Tibial nerve (tissue), 3 donors: ENCODE results near the gene ODF2.

ENCODE experiments used
- POLR2A ChIP-seq, 2 donors: fragments of 450-650 bp; IDR thresholded peaks; one replicate each; pipeline ENCODE4 v1.6.1; 2017; ENCODE audit warnings: antibody characterized with exemption in 2 of 2, mild to moderate bottlenecking in 2 of 2, moderate library complexity in 2 of 2
- TF ChIP-seq, protein P1 (sequence below), 5 experiments: fragments of 200-600 bp in 3 of 5; fragments of 450-650 bp in 2 of 5; sonication (generic) in 3 of 5; IDR thresholded peaks; one replicate each; pipeline ENCODE4 v1.5.1; 2016 to 2019; ENCODE audit warnings: antibody characterized with exemption in 5 of 5, mild to moderate bottlenecking in 3 of 5, moderate library complexity in 2 of 5

DNA sequence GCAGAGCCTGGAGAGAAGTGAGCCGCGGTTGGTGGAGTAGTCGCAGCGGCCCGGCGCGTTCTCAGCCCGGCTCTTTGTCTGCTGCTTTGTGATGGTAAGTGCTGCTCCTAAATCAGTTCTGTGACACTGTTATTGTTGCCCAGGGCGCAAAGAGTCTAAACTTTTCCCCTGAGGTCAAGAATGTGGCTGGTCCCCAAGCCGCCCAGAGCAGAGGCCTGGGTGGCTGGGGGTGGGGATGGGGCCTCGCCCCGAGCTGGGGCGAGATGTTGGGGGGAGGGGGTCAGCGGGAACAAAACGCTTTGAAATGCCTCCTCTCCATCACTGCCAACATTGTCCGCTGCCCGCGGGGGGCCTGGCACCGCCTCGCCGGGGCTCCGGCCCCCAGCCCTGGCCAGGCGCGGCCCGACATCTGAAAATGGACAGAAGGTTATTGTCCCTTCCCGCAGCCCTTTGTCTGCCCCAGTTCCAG lies 46.8 kb upstream of the ODF2 start:
- TF ChIP-seq, protein P1, sequence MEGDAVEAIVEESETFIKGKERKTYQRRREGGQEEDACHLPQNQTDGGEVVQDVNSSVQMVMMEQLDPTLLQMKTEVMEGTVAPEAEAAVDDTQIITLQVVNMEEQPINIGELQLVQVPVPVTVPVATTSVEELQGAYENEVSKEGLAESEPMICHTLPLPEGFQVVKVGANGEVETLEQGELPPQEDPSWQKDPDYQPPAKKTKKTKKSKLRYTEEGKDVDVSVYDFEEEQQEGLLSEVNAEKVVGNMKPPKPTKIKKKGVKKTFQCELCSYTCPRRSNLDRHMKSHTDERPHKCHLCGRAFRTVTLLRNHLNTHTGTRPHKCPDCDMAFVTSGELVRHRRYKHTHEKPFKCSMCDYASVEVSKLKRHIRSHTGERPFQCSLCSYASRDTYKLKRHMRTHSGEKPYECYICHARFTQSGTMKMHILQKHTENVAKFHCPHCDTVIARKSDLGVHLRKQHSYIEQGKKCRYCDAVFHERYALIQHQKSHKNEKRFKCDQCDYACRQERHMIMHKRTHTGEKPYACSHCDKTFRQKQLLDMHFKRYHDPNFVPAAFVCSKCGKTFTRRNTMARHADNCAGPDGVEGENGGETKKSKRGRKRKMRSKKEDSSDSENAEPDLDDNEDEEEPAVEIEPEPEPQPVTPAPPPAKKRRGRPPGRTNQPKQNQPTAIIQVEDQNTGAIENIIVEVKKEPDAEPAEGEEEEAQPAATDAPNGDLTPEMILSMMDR (IDR thresholded peaks at IDR 0.05) = no peak
- no peak for TF ChIP-seq POLR2A (IDR thresholded peaks at IDR 0.05)
